Effector CD8-positive, alpha-beta T cell (primary cell): ENCODE measurements around the gene NKRF.
A peak's percentile ranks its signal among the peaks of the same experiment; 100 is the strongest.
"Not testable (repeated sequence)": the region's sequence is repeated elsewhere in the genome, so short reads cannot be mapped to it uniquely, and the experiment has no call there.

ENCODE experiments used
- DNase-seq: peaks from one replicate; lab custom pipeline; 2025; lab: John Stamatoyannopoulos, UW
- total RNA-seq, 4 experiments: gene quantifications; one replicate each; lab custom pipeline; 2026; lab: John Stamatoyannopoulos, UW

NKRF gene
- 29.0 to 40.7 (median 37.8) reads per million in 4 experiments for total RNA-seq

GRCh38 chrX:119606280-119607017 is at the start of gene NKRF:
Gene NKRF (minus strand): TSS chrX:119606424.
- DNase-seq, result peak; percentile 87

- peak; percentile 10 for DNase-seq
Measured at GRCh38 chrX:119655125-119655524, 48.9 kb upstream of the NKRF start.

DNA sequence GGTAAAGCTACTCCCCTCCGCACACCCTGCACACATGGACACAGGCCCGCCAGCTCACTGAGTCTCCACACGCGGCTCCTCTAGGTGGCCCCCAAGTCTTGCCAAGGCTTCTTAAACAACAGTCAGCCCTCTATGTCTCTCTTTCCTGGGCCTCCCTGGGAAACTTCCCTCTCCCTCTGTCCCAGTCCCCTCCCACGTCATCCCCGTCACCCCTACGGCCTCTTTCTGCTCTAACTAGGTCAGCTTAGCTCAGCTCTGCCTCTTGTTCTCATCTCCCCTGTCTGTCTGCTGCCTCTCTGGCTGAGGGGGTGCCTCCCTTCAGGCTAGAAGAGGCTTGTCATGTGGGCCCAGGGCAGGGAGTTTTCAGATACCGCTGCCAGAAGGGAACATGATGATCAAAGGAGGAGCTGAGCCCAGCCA is 47.9 kb upstream of the NKRF start:
- peak; percentile 32 for DNase-seq

GRCh38 chrX:119648421-119648775 is 42.2 kb upstream of the NKRF start:
- no peak for DNase-seq

- DNase-seq, result no peak
Measured at GRCh38 chrX:119647552-119648420, 41.6 kb upstream of the NKRF start.

DNA sequence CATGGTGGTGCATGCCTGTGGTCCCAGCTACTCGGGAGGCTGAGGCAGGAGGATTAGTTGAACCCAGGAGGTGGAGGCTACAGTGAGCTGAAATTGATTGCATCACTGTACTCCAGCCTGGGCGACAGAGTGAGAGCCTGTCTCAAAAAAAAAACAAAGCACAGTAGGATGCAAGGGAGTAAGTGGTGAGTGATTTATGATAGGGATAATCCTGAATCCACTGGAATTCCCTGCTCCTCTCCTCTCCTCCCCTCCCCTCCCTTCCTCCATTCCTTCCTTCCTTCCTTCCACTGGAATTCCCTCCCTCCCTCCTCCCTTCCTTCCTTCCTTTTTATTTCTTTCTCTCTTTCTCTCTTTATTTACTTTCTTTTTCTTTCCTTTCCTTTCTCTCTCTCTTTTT is 40.9 kb upstream of the NKRF start:
- DNase-seq, result no peak

DNA sequence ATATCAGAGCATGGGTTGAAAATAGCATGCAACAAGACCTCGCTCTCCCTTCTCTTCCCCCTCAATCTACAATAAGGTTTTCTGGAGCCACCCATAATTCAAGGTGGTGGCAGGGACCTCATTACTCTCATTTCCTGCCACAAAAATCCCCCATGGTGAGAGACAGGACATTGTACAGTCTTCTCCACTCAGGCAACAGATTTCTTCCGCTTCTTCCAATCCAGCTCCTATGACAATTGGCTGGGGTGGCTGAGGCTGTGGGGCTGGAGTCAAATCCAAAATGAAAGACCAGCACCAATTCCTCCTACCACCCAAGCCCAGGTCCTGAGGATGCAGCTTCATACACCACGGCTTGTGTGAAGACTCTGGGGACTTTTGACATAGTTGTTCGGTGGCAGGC is 40.3 kb upstream of the NKRF start:
- DNase-seq, result no peak

- no peak for DNase-seq
Measured at GRCh38 chrX:119643696-119644095, 37.5 kb upstream of the NKRF start.

DNA sequence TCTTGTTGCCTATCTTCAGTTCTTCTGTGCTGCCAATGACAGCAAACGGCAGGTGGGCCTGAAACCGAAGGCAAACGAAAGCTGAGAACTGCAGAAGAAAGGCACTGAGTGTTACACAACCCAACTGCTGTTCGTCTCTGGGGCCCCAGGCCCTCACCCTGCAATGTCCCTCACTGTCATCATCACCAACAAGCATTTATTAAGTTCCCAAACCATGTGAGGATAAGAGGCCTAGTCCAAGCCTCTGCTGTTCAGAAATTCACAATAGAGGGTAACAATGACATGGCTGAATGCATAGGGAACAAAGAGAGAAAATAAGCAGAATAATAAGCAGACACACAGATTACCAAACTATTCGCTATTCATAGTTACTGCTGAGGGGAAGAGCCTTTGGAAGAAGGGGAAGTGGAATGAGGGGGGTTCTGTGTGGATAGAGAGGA is 34.5 kb upstream of the NKRF start:
- no peak for DNase-seq

- DNase-seq, result no peak
Measured at GRCh38 chrX:119638725-119639471, 32.7 kb upstream of the NKRF start.

DNA sequence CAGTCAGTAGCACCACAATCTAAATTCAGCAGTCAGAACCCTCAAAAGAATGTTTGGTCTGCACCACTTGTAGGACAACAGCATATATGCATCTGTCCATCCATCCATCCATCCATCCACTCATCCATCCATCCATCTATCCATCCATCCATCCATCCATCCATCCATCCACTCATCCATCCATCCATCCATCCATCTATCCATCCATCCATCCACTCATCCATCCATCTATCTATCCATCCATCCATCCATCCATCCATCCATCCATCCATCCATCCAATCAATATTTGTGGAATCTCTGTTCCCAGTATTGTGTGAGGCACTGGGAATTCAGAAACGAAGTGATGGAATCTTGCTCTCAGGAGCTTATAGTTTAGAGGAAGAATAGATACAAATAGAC is 31.2 kb upstream of the NKRF start:
- DNase-seq, result not testable (repeated sequence)

- DNase-seq, result no peak
Measured at GRCh38 chrX:119636419-119636818, 30.2 kb upstream of the NKRF start.

DNA sequence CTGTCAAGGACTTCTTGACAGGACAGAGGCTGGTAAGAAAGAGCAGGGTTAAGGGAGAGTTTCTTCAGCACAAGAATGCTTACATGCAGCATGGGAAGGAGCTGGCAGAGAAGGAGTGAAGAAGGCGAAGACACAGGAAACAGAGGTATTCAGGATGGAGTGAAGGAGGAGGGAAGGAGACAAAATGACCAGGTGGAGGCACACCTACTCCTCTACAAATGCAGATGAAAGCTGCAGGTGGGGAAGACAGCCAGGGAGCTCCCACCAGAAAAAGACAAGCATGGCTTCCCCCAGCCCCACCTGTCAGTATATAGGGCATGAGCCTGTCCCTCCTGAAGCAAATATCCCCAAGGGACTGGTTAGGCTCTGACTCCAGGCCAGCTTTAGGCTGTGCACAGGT is 29.6 kb upstream of the NKRF start:
- no peak for DNase-seq

GRCh38 chrX:119635179-119635578 is 29.0 kb upstream of the NKRF start:
- DNase-seq, result no peak

DNA sequence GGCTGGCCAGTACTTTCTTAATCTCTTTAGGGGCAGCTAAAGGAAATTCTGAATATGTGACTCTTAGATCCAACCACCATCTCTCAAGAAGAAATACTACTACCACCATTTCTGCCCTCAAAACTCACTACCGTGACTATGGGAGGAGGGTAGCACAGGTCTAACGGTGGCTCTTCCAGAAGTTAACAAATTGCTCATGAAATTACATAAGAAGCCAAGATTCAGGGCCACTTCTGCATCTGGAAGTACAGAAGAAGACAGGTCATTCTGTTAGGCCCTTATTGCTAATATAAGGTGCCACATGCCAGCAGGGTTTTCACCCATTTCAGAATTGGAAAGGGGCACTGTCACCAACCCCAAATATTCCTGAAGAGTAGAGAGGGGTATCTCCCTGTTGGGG is 19.6 kb upstream of the NKRF start:
- no peak for DNase-seq

DNA sequence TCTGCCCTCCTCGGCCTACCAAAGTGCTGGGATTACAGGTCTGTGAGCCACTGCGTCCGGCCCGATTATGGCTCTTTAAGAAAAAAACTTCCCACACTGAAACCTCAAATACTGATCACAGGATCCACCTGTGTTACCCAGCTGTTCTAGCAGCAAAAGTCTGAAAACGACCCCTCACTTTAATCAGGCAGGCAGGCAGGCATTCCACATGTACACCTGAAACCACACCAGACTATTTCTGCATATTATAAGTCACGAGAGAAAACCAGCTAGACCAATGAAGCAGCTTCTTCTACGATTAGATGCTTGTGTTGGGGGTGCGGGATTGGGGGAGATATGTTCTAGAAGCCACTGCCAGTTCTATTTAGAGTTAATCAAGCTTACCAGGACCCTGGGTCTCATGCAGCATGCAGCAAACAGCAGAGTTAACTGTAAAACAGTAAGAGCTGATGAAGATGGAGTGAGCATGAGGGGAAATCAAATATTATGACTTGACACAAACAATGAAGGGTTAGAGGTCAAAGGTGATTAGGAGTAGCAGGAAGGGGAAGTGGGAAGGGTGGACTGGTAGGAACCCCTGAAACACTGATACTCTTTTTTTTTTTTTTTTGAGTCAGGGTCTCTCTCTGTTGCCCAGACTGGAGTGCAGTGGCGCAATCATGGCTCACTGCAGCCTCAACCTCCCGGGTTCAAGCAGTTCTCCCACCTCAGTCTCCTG is 18.9 kb upstream of the NKRF start:
- DNase-seq, result no peak

- DNase-seq, result no peak
Measured at GRCh38 chrX:119624417-119624816, 18.2 kb upstream of the NKRF start.

DNA sequence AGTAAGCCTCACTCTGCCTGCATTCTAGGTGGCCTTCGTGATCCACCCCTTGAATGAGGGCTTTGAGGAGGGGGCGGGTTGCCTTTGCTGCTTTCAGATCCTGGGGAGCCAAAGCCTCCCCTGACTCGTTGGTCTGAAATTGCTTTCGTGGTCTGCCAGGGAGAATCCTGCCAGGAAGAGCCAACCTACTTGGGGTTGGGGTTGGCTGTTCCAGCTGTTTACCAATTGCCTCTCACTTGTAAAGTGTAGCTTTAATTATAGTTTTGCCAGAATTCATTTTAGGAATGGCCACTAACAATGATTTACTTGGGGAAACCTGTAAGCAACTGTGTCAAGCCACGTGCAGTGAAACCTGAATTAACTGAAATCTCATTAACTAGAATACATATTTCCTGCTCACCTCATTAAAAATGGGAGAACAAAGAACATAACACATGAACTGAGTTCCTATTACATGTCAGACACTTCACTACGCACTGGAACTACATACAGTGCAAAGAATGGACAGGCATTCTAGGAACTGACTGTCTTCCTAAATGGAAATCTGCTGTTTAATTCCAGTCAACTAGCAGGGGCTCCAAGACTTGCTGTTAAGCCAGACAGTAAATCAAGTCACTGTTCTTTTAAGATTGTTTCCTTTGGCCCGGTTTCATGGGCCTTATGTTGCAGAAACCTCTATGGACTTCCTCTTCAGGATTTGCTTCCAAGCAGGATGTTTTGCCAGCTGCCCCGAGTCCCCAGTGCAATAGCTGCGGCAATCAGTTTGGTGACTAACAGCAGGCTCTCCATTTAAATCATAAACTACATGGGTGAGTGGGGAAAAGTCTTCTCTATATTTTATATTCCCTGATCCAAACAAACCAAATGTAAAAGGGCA is 16.4 kb upstream of the NKRF start:
- DNase-seq, result no peak

DNA sequence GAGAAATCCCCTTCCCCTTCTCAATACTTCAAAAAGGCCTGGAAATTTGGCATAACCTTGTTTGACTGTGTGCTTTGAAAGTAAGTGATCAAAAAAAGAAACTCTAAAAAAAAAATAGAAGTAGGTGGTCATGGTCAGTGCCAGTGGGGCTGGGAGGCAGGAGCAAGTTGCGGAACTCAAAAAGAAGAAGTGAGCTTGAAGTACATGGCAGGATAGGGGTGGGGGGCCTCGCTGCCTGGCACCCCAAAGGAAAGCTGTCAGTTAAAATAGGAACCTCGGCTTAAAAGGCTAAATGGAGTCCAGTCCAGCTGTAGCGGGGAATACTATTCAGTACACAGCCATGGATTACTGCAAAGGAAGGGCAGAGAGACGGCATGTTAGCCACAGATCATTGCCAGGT is 12.2 kb upstream of the NKRF start:
- no peak for DNase-seq

GRCh38 chrX:119617517-119618164 is 11.4 kb upstream of the NKRF start:
- DNase-seq, result no peak
